GM18870 (cell line): ENCODE measurements around the gene CHST8.
"Not testable (repeated sequence)": the region's sequence is repeated elsewhere in the genome, so short reads cannot be mapped to it uniquely, and the experiment has no call there.

Experiments used
- ATAC-seq: cut with Tn5 transposase; IDR thresholded peaks from one replicate; pipeline ENCODE4 v1.9.1; 2021; ENCODE audit warnings: moderate library complexity; ENCODE audit not compliant: unreplicated experiment

The CHST8 gene

GRCh38 chr19:33641956-33642498, 20.3 kb downstream of the CHST8 start:
- no peak for ATAC-seq

- no peak for ATAC-seq
Measured at GRCh38 chr19:33644284-33644836, 22.6 kb downstream of the CHST8 start.

DNA sequence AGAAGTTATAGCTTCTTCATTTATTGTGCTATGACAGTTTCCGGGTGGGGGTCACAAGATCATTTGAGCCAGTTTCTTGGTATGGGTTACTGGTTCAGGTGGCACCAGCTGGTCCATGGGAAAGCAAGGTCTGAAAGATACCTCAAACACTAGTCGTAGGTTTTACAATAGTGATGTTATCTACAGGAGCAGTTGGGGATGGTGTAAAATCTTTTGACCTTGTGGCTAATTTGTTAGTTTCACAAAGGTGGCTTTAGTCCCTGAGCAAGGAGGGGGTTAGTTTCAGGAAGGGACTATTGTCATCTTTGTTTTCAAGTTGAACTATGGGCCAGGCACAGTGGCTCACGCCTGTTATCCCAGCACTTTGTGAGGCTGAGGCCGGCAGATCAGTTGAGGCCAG, 24.6 kb downstream of the CHST8 start:
- no peak for ATAC-seq

GRCh38 chr19:33647146-33647545, 25.4 kb downstream of the CHST8 start:
- no peak for ATAC-seq

DNA sequence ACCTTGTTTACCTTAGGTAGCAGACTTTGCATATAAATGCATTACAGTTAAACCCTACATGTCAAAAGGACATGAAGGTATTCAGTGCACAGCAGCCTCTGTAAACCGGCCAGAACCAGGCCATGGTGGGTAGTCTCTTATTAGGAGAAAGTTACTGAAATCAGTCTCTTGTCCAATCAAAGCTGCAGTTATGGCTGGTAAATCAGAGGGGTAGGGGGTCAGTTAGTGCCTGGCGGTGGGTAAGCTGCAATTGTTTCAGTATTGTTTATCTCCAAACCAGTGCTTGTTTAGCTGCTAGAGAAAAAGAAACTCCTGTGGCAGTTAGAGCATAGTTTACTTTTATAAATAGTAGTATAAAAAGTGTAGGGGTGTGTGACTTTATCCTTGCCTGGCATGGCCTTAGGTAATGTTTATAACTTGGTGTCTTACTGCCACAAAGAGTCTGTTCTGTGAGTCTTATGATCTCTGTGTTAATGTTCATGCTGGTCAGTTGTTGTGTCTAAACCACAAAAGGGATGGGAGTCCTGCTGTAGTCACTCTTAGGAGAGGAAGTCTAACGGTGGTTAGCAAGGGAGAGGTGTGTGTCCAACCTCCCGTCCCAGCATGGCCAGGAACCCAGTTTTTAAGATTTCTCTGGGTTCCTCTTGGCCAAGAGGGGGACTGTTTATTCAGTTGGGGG, 28.0 kb downstream of the CHST8 start:
- no peak for ATAC-seq

- ATAC-seq: no peak
Measured at GRCh38 chr19:33653684-33654083, 31.9 kb downstream of the CHST8 start.

GRCh38 chr19:33654840-33655508, 33.2 kb downstream of the CHST8 start:
- no peak for ATAC-seq

DNA sequence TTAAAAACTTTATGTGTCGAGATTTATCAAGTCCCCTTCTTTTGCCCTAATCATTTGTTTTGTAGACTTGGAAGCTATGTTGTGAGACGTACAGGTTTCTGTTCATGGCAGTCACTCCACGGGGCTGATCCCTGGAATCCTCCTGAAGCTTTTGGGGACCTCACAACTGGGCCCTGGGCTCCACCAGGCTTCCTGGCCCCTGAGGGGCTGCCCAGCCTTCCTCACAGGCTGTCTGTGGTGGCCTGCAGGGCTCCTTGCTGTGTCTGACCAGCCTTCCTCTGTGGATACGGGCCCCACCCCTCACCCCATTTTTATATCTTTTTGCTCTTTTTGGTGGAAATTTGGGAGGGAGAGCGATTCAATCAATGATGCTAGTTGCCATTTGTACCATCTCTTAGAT, 38.1 kb downstream of the CHST8 start:
- no peak for ATAC-seq

GRCh38 chr19:33660410-33661124, 38.8 kb downstream of the CHST8 start:
- ATAC-seq: no peak

- no peak for ATAC-seq
Measured at GRCh38 chr19:33661336-33661735, 39.6 kb downstream of the CHST8 start.

GRCh38 chr19:33662391-33663092, 40.8 kb downstream of the CHST8 start:
- no peak for ATAC-seq

- not testable (repeated sequence) for ATAC-seq
Measured at GRCh38 chr19:33663316-33663715, 41.6 kb downstream of the CHST8 start.

- ATAC-seq: no peak
Measured at GRCh38 chr19:33664744-33665143, 43.0 kb downstream of the CHST8 start.

DNA sequence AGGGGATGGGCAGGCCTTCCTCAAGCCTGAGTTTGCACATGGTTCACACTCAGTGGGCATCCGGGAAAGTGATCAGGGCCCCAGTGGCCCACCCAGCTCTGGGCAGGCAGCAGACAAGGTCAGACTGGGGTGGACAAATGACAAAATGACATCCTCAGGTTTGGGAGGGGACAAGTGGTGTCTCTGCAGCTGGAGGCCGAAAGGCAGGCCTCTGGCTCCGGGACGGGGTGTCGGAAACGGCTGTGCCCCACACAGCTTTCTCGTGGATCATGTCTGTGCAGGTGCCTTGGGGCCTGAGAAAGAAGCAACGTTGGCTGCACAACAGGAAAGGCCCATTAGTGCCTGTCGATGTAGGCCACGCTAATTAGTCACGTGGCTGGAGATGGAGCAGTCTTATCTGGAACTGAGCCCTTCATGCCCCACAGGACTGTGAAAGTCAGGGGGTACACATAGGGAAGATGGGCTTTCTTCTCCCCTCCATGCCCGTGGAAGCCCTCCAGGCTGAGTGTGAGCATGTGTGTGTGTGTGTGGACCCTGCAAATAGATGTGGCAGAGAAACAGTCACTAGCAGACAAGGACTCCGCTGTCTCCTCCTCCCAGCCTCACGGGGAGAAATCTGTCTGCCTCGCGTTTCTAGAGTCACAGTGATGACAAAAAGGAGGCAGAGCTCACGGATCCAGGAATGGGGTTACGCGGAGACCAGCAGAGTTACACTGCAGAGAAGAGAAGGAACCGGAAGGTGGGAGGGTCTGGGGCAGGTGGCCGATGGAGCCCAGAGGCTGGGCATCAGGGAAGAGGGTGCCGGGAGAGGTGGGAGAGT, 44.2 kb downstream of the CHST8 start:
- no peak for ATAC-seq

GRCh38 chr19:33667141-33667650, 45.4 kb downstream of the CHST8 start:
- no peak for ATAC-seq

DNA sequence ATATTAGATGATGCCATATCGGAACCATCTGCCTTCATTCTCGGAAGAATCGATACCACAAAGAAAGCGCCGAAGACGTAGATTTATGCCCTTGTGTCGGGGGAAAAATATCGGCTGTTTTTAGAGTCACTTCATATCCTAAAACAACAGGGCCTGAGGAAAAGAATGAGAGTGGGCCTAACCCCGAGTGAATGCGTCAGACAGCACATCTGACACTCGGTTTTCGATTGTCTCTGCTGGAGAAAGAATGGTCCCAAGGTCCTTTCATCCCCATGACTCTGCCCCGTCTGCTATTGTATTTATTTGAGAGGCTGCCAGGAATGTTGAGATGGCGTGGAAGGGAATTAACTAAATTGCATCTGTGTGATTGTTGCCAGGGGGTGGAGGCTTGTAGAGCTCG, 46.1 kb downstream of the CHST8 start:
- no peak for ATAC-seq

- ATAC-seq: no peak
Measured at GRCh38 chr19:33668968-33669367, 47.2 kb downstream of the CHST8 start.

- ATAC-seq: no peak
Measured at GRCh38 chr19:33669376-33669775, 47.6 kb downstream of the CHST8 start.

DNA sequence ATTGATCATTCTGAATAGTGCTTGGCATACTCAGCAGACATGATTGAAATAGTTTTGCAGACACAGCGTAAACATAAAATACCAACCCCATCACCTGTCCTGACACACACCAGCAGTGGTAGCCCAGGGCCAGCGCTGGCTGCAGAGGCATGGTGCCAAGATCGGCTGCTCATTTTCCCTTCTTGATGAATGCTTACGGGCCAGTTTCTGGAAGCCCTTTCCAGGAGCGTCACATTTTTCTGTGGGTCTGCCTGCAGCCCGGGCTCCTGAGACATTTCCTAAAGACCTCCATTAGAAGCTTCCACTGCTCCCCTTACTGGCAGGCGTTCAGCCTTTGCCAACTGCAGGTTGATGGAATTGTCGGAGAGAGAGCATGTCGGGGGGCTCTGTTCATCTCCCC, 48.6 kb downstream of the CHST8 start:
- ATAC-seq: no peak

DNA sequence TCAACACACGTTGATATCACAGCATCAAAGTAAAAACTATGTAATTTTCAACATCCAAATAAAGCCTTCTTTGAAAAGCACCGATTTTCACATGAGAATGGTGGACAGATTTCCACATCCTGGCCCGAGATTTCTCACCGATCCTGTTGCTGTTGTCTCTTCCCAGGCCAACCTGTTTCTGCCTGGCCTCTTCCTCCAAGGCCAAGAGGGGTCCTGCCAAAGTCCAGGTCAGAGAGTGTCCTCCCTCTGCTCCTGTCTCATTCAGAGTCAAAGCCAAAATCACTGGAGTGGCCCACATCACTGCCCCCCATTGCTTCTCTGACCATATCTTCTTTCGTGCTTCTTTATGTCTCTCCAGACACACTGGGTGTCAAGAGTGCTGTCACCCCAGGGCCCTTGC, 49.5 kb downstream of the CHST8 start:
- no peak for ATAC-seq
